T-helper 17 cell (primary cell): Measurements from ENCODE around the gene ZC3H4. TPM values are rescaled to one million over a fixed set of nuclear protein-coding genes. Genes with fewer than 3 reads are reported as not detected.
"Not testable (repeated sequence)": the region's sequence is repeated elsewhere in the genome, so short reads cannot be mapped to it uniquely, and the experiment has no call there.

ENCODE experiments used
- ATAC-seq: fragments of 150-1000 bp; cut with Tn5 transposase; 2 replicates; pipeline ENCODE4 v1.10.0; 2021; ENCODE audit warnings: mild to moderate bottlenecking, moderate library complexity
- DNase-seq, 3 donors: peaks; one replicate each; pipeline versions ENCODE4 v3.0.0 to v3.0.0-alpha.2; 2020 to 2021
- H3K9me3 ChIP-seq: one replicate; pipeline ENCODE4 v1.7.0; 2013; ENCODE audit warnings: low read length, mild to moderate bottlenecking; ENCODE audit not compliant: control insufficient read depth, poor library complexity, severe bottlenecking
- H3K27ac Mint-ChIP-seq: one replicate; pipeline ENCODE4 v1.8.0; 2022; ENCODE audit warnings: mild to moderate bottlenecking, moderate library complexity, mixed read lengths
- H3K27me3 Mint-ChIP-seq: one replicate; pipeline ENCODE4 v1.8.0; 2022; ENCODE audit warnings: mixed read lengths
- H3K36me3 Mint-ChIP-seq: one replicate; pipeline ENCODE4 v1.8.0; 2022; ENCODE audit warnings: low read depth, mixed read lengths
- H3K4me1 Mint-ChIP-seq: one replicate; pipeline ENCODE4 v1.8.0; 2022; ENCODE audit warnings: mild to moderate bottlenecking, mixed read lengths
- H3K4me3 Mint-ChIP-seq: one replicate; pipeline ENCODE4 v1.8.0; 2022; ENCODE audit warnings: mild to moderate bottlenecking, moderate library complexity, mixed read lengths
- total RNA-seq, 4 donors: library from RNA in 2 of 4; stranded (reverse) in 2 of 4; gene quantifications; one replicate each; pipeline ENCODE4 v1.2.3 and lab custom pipeline; 2022 to 2026

The ZC3H4 gene
- total RNA-seq, 2 donors from 2014 or later: 58.4 to 60.7 TPM

DNA sequence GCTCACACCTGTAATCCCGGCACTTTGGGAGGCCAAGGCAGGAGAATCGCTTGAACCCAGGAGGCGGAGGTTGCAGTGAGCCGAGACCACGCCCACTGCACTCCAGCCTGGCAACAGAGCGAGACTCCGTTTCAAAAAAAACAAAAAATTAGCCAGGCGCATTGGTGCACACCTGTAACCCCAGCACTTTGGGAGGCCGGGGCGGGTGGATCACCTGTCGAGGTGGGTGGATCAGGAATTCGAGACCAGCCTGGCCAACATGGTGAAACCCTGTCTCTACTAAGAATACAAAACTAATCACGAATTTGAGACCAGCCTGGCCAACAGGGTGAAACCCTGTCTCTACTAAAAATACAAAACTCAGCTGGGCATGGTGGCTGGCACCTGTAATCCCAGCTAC lies 35.2 kb downstream of the ZC3H4 start:
- not testable (repeated sequence) for H3K36me3 Mint-ChIP-seq, DNase-seq, H3K4me1 Mint-ChIP-seq, H3K27ac Mint-ChIP-seq, H3K27me3 Mint-ChIP-seq, H3K4me3 Mint-ChIP-seq, ATAC-seq, H3K9me3 ChIP-seq

GRCh38 chr19:47075941-47076340 lies 37.6 kb downstream of the ZC3H4 start:
- no peaks in the 10 kb centered on the region for H3K36me3 Mint-ChIP-seq
- peaks cover 10% of the 10 kb centered on the region for H3K4me1 Mint-ChIP-seq
- no peaks in the 10 kb centered on the region for H3K9me3 ChIP-seq
- no peaks in the 10 kb centered on the region for H3K27me3 Mint-ChIP-seq
- ATAC-seq (no peak), DNase-seq (no peak)
- H3K4me3 Mint-ChIP-seq: no peak overlapping the region
- no peak overlapping the region for H3K27ac Mint-ChIP-seq

GRCh38 chr19:47075179-47075810 lies 38.3 kb downstream of the ZC3H4 start:
- Mint-ChIP-seq H3K36me3 (no peaks in the 10 kb centered on the region), H3K27ac (no peak overlapping the region), H3K4me1 (peaks cover 11% of the 10 kb centered on the region), H3K27me3 (no peaks in the 10 kb centered on the region), H3K4me3 (no peak overlapping the region)
- no peak for DNase-seq
- H3K9me3 ChIP-seq: no peaks in the 10 kb centered on the region
- no peak for ATAC-seq

DNA sequence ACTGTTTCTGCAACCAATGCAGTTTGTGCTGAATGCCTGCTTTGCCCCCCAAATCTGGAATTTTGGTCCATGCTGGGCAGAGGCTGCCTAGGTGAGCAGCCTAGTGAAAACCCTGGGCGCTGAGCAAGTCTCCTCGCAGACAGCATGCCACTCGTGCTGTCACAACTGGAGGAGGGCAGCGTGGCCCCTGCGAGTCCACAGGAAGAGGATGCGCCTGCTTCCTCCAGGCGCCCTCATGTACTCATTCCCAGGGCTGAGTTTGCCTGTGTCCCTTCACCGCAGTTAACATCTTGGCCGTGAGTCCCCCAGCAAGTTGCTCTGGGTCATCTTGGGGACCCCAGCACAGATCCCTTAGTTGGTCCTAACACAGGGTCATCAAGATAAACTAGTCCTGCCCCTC lies 39.0 kb downstream of the ZC3H4 start:
- no peaks in the 10 kb centered on the region for H3K9me3 ChIP-seq
- H3K4me1 Mint-ChIP-seq: peaks cover 11% of the 10 kb centered on the region
- no peaks in the 10 kb centered on the region for H3K27me3 Mint-ChIP-seq
- no peak overlapping the region for H3K27ac Mint-ChIP-seq
- no peak overlapping the region for H3K4me3 Mint-ChIP-seq
- no peak for DNase-seq
- peaks cover 2% of the 10 kb centered on the region for H3K36me3 Mint-ChIP-seq
- no peak for ATAC-seq

DNA sequence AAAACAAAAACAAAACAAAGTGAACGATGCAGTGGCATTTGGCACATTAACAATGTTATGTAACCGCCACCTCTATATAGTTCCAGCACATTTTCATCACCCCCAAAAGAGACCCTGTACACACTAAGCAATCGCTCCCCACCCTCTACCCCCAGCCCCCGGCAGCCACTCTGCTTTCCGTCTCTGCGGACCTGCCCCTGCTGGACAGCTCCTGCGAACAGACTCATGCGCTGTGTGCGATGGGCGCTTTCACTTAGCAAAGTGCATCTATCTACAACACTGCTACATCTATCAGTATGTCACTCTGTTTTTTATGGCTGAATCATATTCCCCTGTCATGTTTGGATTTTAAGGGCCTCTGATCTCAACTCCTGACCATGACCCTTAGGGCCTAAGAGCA lies 40.0 kb downstream of the ZC3H4 start:
- H3K36me3 Mint-ChIP-seq: peaks cover 2% of the 10 kb centered on the region
- H3K27me3 Mint-ChIP-seq: no peaks in the 10 kb centered on the region
- no peaks in the 10 kb centered on the region for H3K9me3 ChIP-seq
- H3K4me3 Mint-ChIP-seq: no peak overlapping the region
- H3K27ac Mint-ChIP-seq: no peak overlapping the region
- DNase-seq (no peak), ATAC-seq (no peak)
- peaks cover 11% of the 10 kb centered on the region for H3K4me1 Mint-ChIP-seq

- H3K4me1 Mint-ChIP-seq: peaks cover 11% of the 10 kb centered on the region
- ATAC-seq (no peak), DNase-seq (no peak)
- H3K27ac Mint-ChIP-seq: no peak overlapping the region
- peaks cover 2% of the 10 kb centered on the region for H3K36me3 Mint-ChIP-seq
- H3K27me3 Mint-ChIP-seq: no peaks in the 10 kb centered on the region
- no peaks in the 10 kb centered on the region for H3K9me3 ChIP-seq
- H3K4me3 Mint-ChIP-seq: no peak overlapping the region
Observed at GRCh38 chr19:47072323-47072722, 41.3 kb downstream of the ZC3H4 start.

GRCh38 chr19:47071731-47072130 lies 41.8 kb downstream of the ZC3H4 start:
- H3K9me3 ChIP-seq: no peaks in the 10 kb centered on the region
- Mint-ChIP-seq H3K4me3 (no peak overlapping the region), H3K36me3 (peaks cover 2% of the 10 kb centered on the region), H3K27ac (no peak overlapping the region), H3K4me1 (peaks cover 11% of the 10 kb centered on the region), H3K27me3 (no peaks in the 10 kb centered on the region)
- no peak for ATAC-seq
- no peak for DNase-seq

DNA sequence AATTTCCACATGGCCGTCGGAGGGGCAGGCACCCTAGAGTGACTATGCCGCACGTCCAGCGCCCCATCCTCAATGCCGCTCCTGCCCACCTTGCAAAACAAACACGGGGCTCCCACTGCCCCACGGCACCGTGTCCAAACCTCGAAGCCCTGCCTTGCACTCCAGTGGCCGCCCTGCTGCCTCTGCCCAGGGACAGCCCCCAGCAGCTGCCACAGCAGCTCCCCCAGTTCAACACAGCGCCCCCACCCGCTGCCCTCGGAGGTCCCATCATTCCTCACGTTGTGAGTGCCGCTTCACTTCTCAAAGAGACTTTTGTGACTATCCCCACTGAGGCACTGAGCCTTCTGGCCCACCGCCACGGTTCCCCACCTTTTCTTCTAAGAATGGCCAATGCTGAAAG lies 42.8 kb downstream of the ZC3H4 start:
- peaks cover 2% of the 10 kb centered on the region for H3K36me3 Mint-ChIP-seq
- peaks cover 11% of the 10 kb centered on the region for H3K4me1 Mint-ChIP-seq
- no peaks in the 10 kb centered on the region for H3K9me3 ChIP-seq
- ATAC-seq (no peak), DNase-seq (no peak)
- no peaks in the 10 kb centered on the region for H3K27me3 Mint-ChIP-seq
- H3K27ac Mint-ChIP-seq: no peak overlapping the region
- H3K4me3 Mint-ChIP-seq: no peak overlapping the region

GRCh38 chr19:47069795-47070194 lies 43.8 kb downstream of the ZC3H4 start:
- peaks cover 6% of the 10 kb centered on the region for H3K4me1 Mint-ChIP-seq
- DNase-seq (no peak), ATAC-seq (no peak)
- no peaks in the 10 kb centered on the region for H3K9me3 ChIP-seq
- H3K36me3 Mint-ChIP-seq: peaks cover 2% of the 10 kb centered on the region
- no peak overlapping the region for H3K4me3 Mint-ChIP-seq
- H3K27ac Mint-ChIP-seq: no peak overlapping the region
- no peaks in the 10 kb centered on the region for H3K27me3 Mint-ChIP-seq

DNA sequence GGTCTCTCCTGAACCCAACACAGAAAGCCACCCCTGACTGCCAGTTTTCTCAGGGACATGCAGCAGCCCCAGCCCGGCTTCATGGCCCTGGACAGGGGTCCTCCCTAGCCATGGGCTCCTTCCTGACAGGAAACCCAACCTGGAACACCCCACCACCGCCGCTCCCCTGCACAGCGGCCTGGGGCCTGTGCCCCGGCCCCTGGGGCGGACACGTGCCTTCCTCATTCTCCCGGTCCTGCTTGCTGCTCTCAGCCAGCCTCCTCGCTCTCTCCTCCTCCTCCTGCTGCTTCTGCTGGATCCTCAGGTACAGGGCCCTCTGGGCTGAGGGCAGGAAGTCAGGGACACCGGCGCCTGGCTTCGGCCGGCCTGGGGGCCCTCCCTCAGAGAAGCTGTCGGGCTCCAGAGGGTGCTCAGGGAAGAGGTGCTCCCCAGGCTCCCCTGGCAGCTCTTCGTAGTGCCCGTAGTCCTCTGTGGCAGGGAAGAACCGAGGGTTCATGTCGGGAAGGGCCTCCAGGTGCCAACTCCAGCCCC lies 44.6 kb downstream of the ZC3H4 start:
- Mint-ChIP-seq H3K36me3 (peaks cover 2% of the 10 kb centered on the region), H3K27ac (no peak overlapping the region), H3K4me3 (no peak overlapping the region), H3K4me1 (peaks cover 3% of the 10 kb centered on the region), H3K27me3 (no peaks in the 10 kb centered on the region)
- no peaks in the 10 kb centered on the region for H3K9me3 ChIP-seq
- ATAC-seq (no peak), DNase-seq (no peak)

GRCh38 chr19:47068246-47068645 lies 45.3 kb downstream of the ZC3H4 start:
- H3K36me3 Mint-ChIP-seq: peaks cover 2% of the 10 kb centered on the region
- H3K27me3 Mint-ChIP-seq: no peaks in the 10 kb centered on the region
- no peaks in the 10 kb centered on the region for H3K9me3 ChIP-seq
- no peak overlapping the region for H3K4me3 Mint-ChIP-seq
- ATAC-seq (no peak), DNase-seq (no peak)
- no peak overlapping the region for H3K27ac Mint-ChIP-seq
- H3K4me1 Mint-ChIP-seq: peaks cover 3% of the 10 kb centered on the region

DNA sequence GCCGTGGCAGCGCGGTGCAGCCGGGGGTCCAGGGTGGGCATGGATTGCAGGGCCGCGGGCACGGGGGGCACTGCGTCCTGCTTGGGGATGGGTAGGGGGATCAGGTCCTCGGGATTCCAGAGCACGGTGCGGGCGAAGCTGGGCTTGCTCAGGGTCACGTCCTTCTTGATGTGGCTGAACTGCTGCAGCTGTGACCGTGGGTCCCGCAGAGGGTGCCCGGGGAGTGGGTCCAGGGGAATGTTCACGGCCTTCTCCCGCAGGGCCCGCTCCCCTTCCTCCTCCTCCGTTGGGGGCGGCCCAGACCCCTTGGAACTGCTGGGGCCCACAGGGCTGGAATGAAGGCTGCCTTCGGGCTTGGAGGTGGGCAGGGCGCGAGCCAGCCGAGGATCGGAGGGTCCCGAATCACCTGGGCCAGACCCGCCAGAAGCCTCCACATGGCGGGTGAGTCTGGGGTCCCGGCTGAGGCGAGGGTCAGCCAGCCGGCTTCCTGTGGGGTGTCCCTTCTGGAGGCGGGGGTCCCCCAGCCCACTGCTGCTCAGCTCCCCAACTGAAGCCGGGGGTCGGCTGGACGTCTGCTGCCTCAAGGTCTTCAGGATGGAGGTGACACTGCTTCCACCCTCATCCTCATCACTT lies 46.2 kb downstream of the ZC3H4 start:
- no peak overlapping the region for H3K27ac Mint-ChIP-seq
- H3K4me1 Mint-ChIP-seq: peaks cover 3% of the 10 kb centered on the region
- H3K36me3 Mint-ChIP-seq: peaks cover 2% of the 10 kb centered on the region
- no peaks in the 10 kb centered on the region for H3K27me3 Mint-ChIP-seq
- ATAC-seq: no peak
- H3K9me3 ChIP-seq: no peaks in the 10 kb centered on the region
- DNase-seq: no peak
- no peak overlapping the region for H3K4me3 Mint-ChIP-seq

GRCh38 chr19:47066376-47067214 lies 47.0 kb downstream of the ZC3H4 start:
- DNase-seq (no peak), ATAC-seq (no peak)
- Mint-ChIP-seq H3K4me3 (no peak overlapping the region), H3K4me1 (peaks cover 3% of the 10 kb centered on the region), H3K36me3 (peaks cover 2% of the 10 kb centered on the region), H3K27ac (no peak overlapping the region), H3K27me3 (no peaks in the 10 kb centered on the region)
- no peaks in the 10 kb centered on the region for H3K9me3 ChIP-seq
